ENCODE data around the gene DPPA5. TPM values are rescaled to one million over a fixed set of nuclear protein-coding genes. Genes with fewer than 3 reads are reported as not detected.
A peak's percentile ranks its signal among the peaks of the same experiment; 100 is the strongest.
"Not testable (repeated sequence)": the region's sequence is repeated elsewhere in the genome, so short reads cannot be mapped to it uniquely, and the experiment has no call there.

The DPPA5 gene
- total RNA-seq, 2 experiments from 2014 or later: not detected

DNA sequence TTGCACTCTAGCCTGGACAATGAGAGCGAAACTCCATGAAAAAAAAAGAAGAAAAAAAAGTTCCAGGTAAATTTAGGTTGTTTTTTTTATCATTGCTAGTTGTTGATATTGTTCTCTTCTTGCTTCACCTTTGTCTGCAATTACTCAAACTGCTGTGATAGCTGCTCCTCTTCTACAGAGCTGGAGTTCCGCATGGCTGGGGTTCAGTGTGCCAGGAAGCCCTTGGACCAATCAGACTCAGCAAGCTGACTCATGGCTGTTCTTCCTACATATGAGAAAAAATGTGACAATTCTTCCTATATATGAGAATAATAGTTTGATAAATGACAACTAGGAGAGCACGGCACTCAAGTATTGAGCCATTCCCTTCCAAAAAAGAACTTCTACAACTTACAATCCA lies 28.4 kb downstream of the DPPA5 start:
- POLR2A ChIA-PET: no interaction called here
- DNase-seq: no peak
- CTCF ChIA-PET: interaction anchor here (1.4 to 4.7 kb wide), 5 partner anchors 10 to 914 kb away, joined by 5 to 31 read pairs (median 11); no protein-coding TSS in a partner anchor
- no peaks in the 10 kb centered on the region for H3K36me3 Mint-ChIP-seq (ENCODE audit: low read depth)
- no peak for ATAC-seq
- H3K4me3 Mint-ChIP-seq: no peak overlapping the region
- intact Hi-C loops (cut with DNase I, micrococcal nuclease): loop anchor here (1.0 to 10.0 kb wide), 7 partner anchors 40 to 1793 kb away; partner anchors contain the start of gene KCNQ5 (in 1 of the 2)
- no peaks in the 10 kb centered on the region for H3K9me3 Mint-ChIP-seq (ENCODE audit: low read depth)
- no peak overlapping the region for H3K27ac Mint-ChIP-seq
- no peaks in the 10 kb centered on the region for H3K4me1 Mint-ChIP-seq
- H3K27me3 Mint-ChIP-seq: peaks cover 11% of the 10 kb centered on the region

GRCh38 chr6:73323323-73323722 lies 30.8 kb downstream of the DPPA5 start:
- peaks cover 4% of the 10 kb centered on the region for H3K27me3 Mint-ChIP-seq
- H3K9me3 Mint-ChIP-seq (ENCODE audit: low read depth): peaks cover under 1% of the 10 kb centered on the region
- no peak overlapping the region for H3K4me3 Mint-ChIP-seq
- ChIA-PET CTCF (no interaction called here), POLR2A (no interaction called here)
- no peak for DNase-seq
- H3K27ac Mint-ChIP-seq: no peak overlapping the region
- no peak for ATAC-seq
- H3K36me3 Mint-ChIP-seq (ENCODE audit: low read depth): no peaks in the 10 kb centered on the region
- intact Hi-C loops (cut with DNase I, micrococcal nuclease): loop anchor here in 1 of 2 experiments (10.0 kb wide), 1 partner anchor 189 kb away; no protein-coding TSS in a partner anchor
- H3K4me1 Mint-ChIP-seq: no peaks in the 10 kb centered on the region

DNA sequence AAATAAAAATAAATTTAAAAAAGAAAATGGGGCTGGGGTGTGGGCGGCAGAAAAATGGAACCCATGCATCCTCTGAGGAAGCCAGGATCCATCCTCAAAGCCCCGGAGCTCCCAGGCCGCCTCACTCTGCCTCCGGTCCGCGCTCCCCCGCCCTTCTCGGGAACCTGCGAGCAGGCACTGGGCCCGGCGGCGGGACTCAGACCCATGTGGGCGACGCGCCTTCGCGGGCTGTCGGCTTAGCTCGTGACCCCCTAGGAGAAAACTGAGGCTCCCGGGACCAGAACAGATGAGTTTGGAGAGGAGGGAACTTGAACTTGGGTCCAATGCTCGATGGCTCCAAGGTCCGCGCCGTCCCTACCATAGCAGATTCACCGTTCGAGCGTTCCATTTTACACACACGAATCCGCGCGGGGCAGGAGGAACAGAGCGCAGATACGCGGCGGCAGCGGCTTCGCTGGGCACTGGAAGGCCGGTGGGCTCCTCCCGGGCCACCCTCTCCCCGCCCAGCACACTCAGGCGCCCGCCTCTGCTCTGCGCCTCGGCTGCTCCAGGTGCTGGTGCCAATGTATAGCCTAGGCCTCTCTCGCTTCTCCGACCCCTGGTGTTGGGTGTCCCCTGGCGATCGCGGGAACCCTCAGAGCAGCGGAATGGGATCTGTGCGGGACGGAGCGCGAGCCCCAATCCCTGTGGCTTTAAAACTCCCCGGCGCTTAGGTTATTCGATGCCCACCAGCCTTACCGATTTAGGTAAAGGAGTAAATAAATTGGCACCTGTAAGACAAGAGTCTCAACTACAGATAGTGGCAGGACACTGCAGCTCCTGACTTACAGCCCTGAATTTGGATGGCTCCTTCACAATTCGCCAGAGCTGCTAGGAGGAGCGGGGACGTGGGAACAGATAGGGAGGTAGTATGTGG lies 39.2 kb downstream of the DPPA5 start:
- peaks cover 6% of the 10 kb centered on the region for H3K4me1 Mint-ChIP-seq
- H3K27me3 Mint-ChIP-seq: peaks cover 47% of the 10 kb centered on the region
- peaks cover 3% of the 10 kb centered on the region for H3K9me3 Mint-ChIP-seq (ENCODE audit: low read depth)
- POLR2A ChIA-PET: no interaction called here
- no peak for ATAC-seq
- H3K36me3 Mint-ChIP-seq (ENCODE audit: low read depth): no peaks in the 10 kb centered on the region
- CTCF ChIA-PET: interaction anchor here (0.7 to 2.5 kb wide), 4 partner anchors 10 to 111 kb away, joined by 3 to 17 read pairs (median 7); no protein-coding TSS in a partner anchor
- DNase-seq: peak; percentile 21
- no peak overlapping the region for H3K4me3 Mint-ChIP-seq
- intact Hi-C loops (cut with DNase I, micrococcal nuclease): loop anchor here (5.0 kb wide), 3 partner anchors 72 to 693 kb away; partner anchors contain the start of genes DDX43 (in 1 of the 2) and KCNQ5 (in 1 of the 2)
- H3K27ac Mint-ChIP-seq: no peak overlapping the region

DNA sequence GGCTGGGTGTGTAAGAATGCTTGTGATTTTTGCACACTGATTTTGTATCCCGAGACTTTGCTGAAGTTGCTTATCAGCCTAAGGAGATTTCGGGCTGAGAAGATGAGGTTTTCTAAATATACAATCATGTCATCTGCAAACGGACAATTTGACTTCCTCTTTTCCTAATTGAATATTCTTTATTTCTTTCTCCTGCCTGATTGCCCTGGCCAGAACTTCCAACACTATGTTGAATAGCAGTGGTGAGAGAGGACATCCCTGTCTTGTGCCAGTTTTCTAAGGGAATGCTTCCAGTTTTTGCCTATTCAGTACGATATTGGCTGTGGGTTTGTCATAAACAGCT lies 43.6 kb downstream of the DPPA5 start:
- H3K36me3 Mint-ChIP-seq (ENCODE audit: low read depth); POLR2A ChIA-PET; DNase-seq; H3K9me3 Mint-ChIP-seq (ENCODE audit: low read depth); ATAC-seq: not testable (repeated sequence)
- Mint-ChIP-seq H3K27ac (peak overlapping the region; percentile 65), H3K4me3 (peak overlapping the region; percentile 90), H3K27me3 (peaks cover 31% of the 10 kb centered on the region), H3K4me1 (peaks cover 20% of the 10 kb centered on the region)
- intact Hi-C loops (cut with DNase I, micrococcal nuclease): loop anchor here (1.0 to 5.0 kb wide), 4 partner anchors 47 to 688 kb away; partner anchors contain the start of genes DDX43 (in 1 of the 2), KCNQ5 (in 1 of the 2) and KHDC1 (in 1 of the 2)
- CTCF ChIA-PET: interaction anchor here (1.1 to 2.0 kb wide), 2 partner anchors 18 to 78 kb away, joined by 3 to 8 read pairs; no protein-coding TSS in a partner anchor

DNA sequence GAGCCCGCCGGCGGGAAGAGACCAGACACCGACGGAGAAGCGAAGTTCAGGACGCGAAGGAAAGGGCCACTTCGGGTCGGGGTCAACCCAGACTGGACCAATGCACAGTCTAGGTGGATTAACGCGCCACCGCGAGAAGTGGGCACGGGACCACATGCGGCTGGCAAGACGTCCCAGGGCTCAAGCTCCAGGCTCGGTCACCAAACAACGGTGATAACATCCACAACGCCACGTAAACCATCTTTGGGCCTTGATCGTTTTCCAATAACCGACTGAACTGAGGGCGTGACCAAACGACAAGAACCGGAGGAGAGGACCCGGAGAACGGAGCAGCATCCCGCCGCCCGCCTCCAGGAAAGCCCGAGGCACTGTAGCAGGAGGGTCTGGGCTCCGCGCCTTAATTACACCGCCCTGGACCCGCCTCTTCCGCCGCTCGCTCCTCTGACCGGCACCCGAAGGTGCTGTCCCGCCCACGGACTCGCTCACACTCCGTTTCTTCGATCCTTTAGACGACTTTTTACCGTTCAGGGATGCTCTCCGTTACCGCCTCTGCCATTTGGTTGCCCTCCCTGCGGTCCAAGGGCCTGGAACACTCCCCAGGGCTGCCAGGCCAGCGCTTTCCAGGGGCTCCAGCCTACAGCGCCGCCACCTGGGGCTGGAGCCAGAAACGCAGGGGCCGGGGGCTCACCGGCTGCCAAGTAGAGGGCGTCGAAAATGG lies 44.1 kb downstream of the DPPA5 start:
- no peaks in the 10 kb centered on the region for H3K36me3 Mint-ChIP-seq (ENCODE audit: low read depth)
- H3K4me1 Mint-ChIP-seq: peaks cover 20% of the 10 kb centered on the region
- DNase-seq (peak; percentile 79), ATAC-seq (peak; percentile 90)
- H3K27ac Mint-ChIP-seq: peak overlapping the region; percentile 88
- H3K27me3 Mint-ChIP-seq: peaks cover 28% of the 10 kb centered on the region
- intact Hi-C loops (cut with DNase I, micrococcal nuclease): loop anchor here (1.0 to 5.0 kb wide), 5 partner anchors 47 to 688 kb away; partner anchors contain the start of genes KHDC1 (in 2 of the 2), DDX43 (in 1 of the 2) and KCNQ5 (in 1 of the 2)
- H3K9me3 Mint-ChIP-seq (ENCODE audit: low read depth): no peaks in the 10 kb centered on the region
- ChIA-PET CTCF (interaction anchor here (0.8 to 2.0 kb wide), 7 partner anchors 10 to 128 kb away, joined by 3 to 8 read pairs (median 4); no protein-coding TSS in a partner anchor), POLR2A (interaction anchor here (0.6 kb wide), 1 partner anchor 79 kb away, joined by 4 read pairs; no protein-coding TSS in a partner anchor)
- H3K4me3 Mint-ChIP-seq: peak overlapping the region; percentile 90

GRCh38 chr6:73309535-73309784 lies 44.6 kb downstream of the DPPA5 start:
- no peak for DNase-seq
- H3K27ac Mint-ChIP-seq: peak overlapping the region; percentile 88
- CTCF ChIA-PET: interaction anchor here (0.8 to 2.0 kb wide), 6 partner anchors 10 to 127 kb away, joined by 3 to 8 read pairs (median 4); no protein-coding TSS in a partner anchor
- POLR2A ChIA-PET: interaction anchor here (0.6 to 0.7 kb wide), 2 partner anchors 80 to 86 kb away, joined by 3 to 4 read pairs; no protein-coding TSS in a partner anchor
- peak overlapping the region; percentile 90 for H3K4me3 Mint-ChIP-seq
- intact Hi-C loops (cut with DNase I, micrococcal nuclease): loop anchor here in 1 of 2 experiments (2.0 kb wide), 1 partner anchor 47 kb away; the partner anchor contains the start of gene KHDC1
- H3K4me1 Mint-ChIP-seq: peaks cover 20% of the 10 kb centered on the region
- ATAC-seq: peak; percentile 60
- peaks cover 28% of the 10 kb centered on the region for H3K27me3 Mint-ChIP-seq
- H3K9me3 Mint-ChIP-seq (ENCODE audit: low read depth): no peaks in the 10 kb centered on the region
- H3K36me3 Mint-ChIP-seq (ENCODE audit: low read depth): no peaks in the 10 kb centered on the region

DNA sequence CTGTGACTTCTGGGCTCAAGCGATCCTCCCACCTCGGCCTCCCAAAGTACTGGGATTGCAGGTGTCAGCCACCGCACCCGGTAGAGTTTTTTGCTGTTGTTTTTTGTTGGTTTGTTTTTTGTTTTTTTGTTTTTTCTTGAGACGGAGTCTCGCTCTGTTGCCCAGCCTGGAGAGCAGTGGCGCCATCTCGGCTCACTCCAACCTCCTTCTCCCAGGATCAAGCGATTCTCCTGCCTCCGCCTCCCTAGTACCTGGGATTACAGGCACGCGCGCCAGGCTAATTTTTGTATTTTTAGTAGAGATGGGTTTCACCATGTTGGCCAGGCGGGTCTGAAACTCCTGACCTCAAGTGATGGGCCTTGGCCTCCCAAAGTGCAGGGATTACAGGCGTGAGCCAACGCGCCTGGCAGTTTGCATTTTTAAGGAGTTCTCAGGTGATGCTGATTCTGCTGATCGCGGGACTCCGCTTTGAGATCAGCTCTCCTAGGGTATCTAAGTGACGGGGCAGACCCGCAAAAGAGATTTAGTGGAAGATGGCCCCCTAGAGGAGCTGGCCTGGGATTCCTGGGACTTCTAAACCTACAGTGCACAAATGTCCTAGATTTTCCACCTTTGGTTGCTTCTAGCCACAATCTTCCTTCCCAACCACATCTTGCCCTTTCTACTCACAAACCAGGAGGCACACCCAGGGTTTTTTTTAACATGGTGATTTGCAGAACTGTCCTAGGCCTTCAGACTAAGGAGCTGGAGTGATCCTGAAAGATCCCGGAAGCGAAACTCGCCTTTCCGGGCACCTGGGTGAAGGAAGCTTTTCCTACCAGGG lies 45.2 kb downstream of the DPPA5 start:
- intact Hi-C loops (cut with DNase I, micrococcal nuclease): loop anchor here in 1 of 2 experiments (2.0 kb wide), 1 partner anchor 46 kb away; the partner anchor contains the start of gene KHDC1
- H3K4me1 Mint-ChIP-seq: peaks cover 20% of the 10 kb centered on the region

DNA sequence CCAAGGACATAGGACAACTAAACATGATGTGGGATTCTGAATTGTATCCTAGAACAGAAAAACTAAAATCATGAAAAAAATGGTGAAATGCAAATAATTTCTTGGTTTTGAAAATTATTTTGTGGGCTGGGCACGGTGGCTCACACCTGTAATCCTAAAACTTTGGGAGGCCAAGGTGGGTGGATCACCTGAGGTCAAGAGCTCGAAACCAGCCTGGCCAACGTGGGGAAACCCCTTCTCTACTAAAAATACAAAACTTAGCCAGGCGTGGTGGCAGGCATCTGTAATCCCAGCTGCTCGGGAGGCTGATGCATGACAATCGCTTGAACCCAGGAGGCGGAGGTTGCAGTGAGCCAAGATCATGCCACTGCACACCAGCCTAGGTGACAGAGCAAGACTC lies 50.3 kb downstream of the DPPA5 start:
- H3K27ac Mint-ChIP-seq; H3K4me3 Mint-ChIP-seq; DNase-seq; intact Hi-C loops (cut with DNase I, micrococcal nuclease); H3K36me3 Mint-ChIP-seq (ENCODE audit: low read depth); H3K4me1 Mint-ChIP-seq; ATAC-seq; H3K27me3 Mint-ChIP-seq; H3K9me3 Mint-ChIP-seq (ENCODE audit: low read depth): not testable (repeated sequence)
- ChIA-PET POLR2A (interaction anchor here (0.7 kb wide), 1 partner anchor 23 kb away, joined by 7 read pairs; no protein-coding TSS in a partner anchor), CTCF (interaction anchor here (0.7 to 1.2 kb wide), 3 partner anchors 23 to 33 kb away, joined by 3 read pairs; no protein-coding TSS in a partner anchor)

More for the DNA sequence above, 45.2 kb downstream of the DPPA5 start:
- H3K27me3 Mint-ChIP-seq: peaks cover 24% of the 10 kb centered on the region
- H3K27ac Mint-ChIP-seq: peak overlapping the region; percentile 88
- H3K4me3 Mint-ChIP-seq: peak overlapping the region; percentile 90
- ATAC-seq (no peak), DNase-seq (no peak)
- no peaks in the 10 kb centered on the region for H3K36me3 Mint-ChIP-seq (ENCODE audit: low read depth)
- ChIA-PET POLR2A (interaction anchor here (0.6 to 0.7 kb wide), 2 partner anchors 80 to 86 kb away, joined by 3 to 4 read pairs; no protein-coding TSS in a partner anchor), CTCF (interaction anchor here (0.5 to 2.0 kb wide), 7 partner anchors 11 to 343 kb away, joined by 3 to 8 read pairs (median 4); no protein-coding TSS in a partner anchor)
- H3K9me3 Mint-ChIP-seq (ENCODE audit: low read depth): no peaks in the 10 kb centered on the region

Data from activated CD4-positive, alpha-beta T cell treated with anti-CD3 and anti-CD28 coated beads for 36 hours (primary cell).